WTC11 (cell line): ENCODE data around the gene ATP5IF1. TPM values are rescaled to one million over a fixed set of nuclear protein-coding genes. Genes with fewer than 3 reads are reported as not detected.

Experiments
- ATAC-seq: fragments of 200-7000 bp; cut with Tn5 transposase; 2 replicates; pipeline ENCODE4 v1.10.0; 2021; ENCODE audit warnings: mild to moderate bottlenecking, moderate library complexity
- CTCF ChIA-PET: fragments of 300-600 bp; sonication (Branson Sonifier 250); formaldehyde crosslinking; loops from one replicate; lab custom pipeline; 2021; ENCODE audit warnings: antibody characterized with exemption; lab: Charles Lee
- POLR2A ChIA-PET: fragments of 350-600 bp; sonication (Branson Sonifier 250); formaldehyde crosslinking; loops from one replicate; lab custom pipeline; 2021; ENCODE audit warnings: antibody characterized with exemption; lab: Charles Lee
- DNase-seq: peaks from one replicate; pipeline ENCODE4 v3.0.0; 2021; ENCODE audit warnings: low spot score
- H3K27ac Mint-ChIP-seq: 2 replicates; pipeline ENCODE4 v1.8.0; 2021; ENCODE audit warnings: mixed read lengths
- H3K27me3 Mint-ChIP-seq: 2 replicates; pipeline ENCODE4 v1.8.0; 2021; ENCODE audit warnings: low read depth, mild to moderate bottlenecking, moderate library complexity, mixed read lengths
- H3K36me3 Mint-ChIP-seq: 2 replicates; pipeline ENCODE4 v1.8.0; 2021; ENCODE audit warnings: mixed read lengths
- H3K4me1 Mint-ChIP-seq: 2 replicates; pipeline ENCODE4 v1.8.0; 2022; ENCODE audit warnings: mixed read lengths
- H3K4me3 Mint-ChIP-seq: 2 replicates; pipeline ENCODE4 v1.8.0; 2021; ENCODE audit warnings: mild to moderate bottlenecking, moderate library complexity, mixed read lengths
- H3K9me3 Mint-ChIP-seq: 2 replicates; pipeline ENCODE4 v1.8.0; 2021; ENCODE audit warnings: mixed read lengths
- CREM ChIP-seq: sonication (generic); formaldehyde crosslinking; IDR thresholded peaks from 2 replicates; pipeline ENCODE4 v1.8.1; 2022; ENCODE audit warnings: mild to moderate bottlenecking, missing genetic modification reagents, moderate library complexity
- FOXP4 ChIP-seq: sonication (generic); formaldehyde crosslinking; IDR thresholded peaks from 2 replicates; pipeline ENCODE4 v1.8.0; 2022; ENCODE audit warnings: mild to moderate bottlenecking, missing genetic modification reagents
- KAT7 ChIP-seq: sonication (generic); formaldehyde crosslinking; IDR thresholded peaks from 2 replicates; pipeline ENCODE4 v1.8.1; 2023; ENCODE audit warnings: missing genetic modification reagents, mild to moderate bottlenecking, borderline replicate concordance
- MAX ChIP-seq: sonication (generic); formaldehyde crosslinking; IDR thresholded peaks from 2 replicates; pipeline ENCODE4 v1.8.0; 2022; ENCODE audit warnings: mild to moderate bottlenecking, missing genetic modification reagents
- NR2C2 ChIP-seq: sonication (generic); formaldehyde crosslinking; IDR thresholded peaks from 2 replicates; pipeline ENCODE4 v1.8.0; 2022; ENCODE audit warnings: mild to moderate bottlenecking, missing genetic modification reagents
- OVOL2 ChIP-seq: fragments of 250-450 bp; sonication (Bioruptor Pico); IDR thresholded peaks from 2 replicates; pipeline ENCODE4 v1.9.0; 2021; ENCODE audit warnings: mild to moderate bottlenecking, borderline replicate concordance
- PRDM15 ChIP-seq: sonication (generic); formaldehyde crosslinking; IDR thresholded peaks from 2 replicates; pipeline ENCODE4 v1.8.0; 2022; ENCODE audit warnings: missing genetic modification reagents
- SMAD4 ChIP-seq: sonication (generic); formaldehyde crosslinking; IDR thresholded peaks from 2 replicates; pipeline ENCODE4 v1.8.0; 2022; ENCODE audit warnings: mild to moderate bottlenecking, missing genetic modification reagents
- TCF7 ChIP-seq: sonication (generic); formaldehyde crosslinking; IDR thresholded peaks from 2 replicates; pipeline ENCODE4 v1.8.0; 2022; ENCODE audit warnings: mild to moderate bottlenecking, low read depth, missing genetic modification reagents, moderate library complexity
- ZNF138 ChIP-seq: sonication (generic); formaldehyde crosslinking; conservative IDR thresholded peaks from 2 replicates; pipeline ENCODE4 v1.8.1; 2022; ENCODE audit warnings: mild to moderate bottlenecking, moderate library complexity, missing genetic modification reagents
- ZNF281 ChIP-seq: sonication (generic); formaldehyde crosslinking; IDR thresholded peaks from 2 replicates; pipeline ENCODE4 v1.8.0; 2023; ENCODE audit warnings: mild to moderate bottlenecking, missing genetic modification reagents
- total RNA-seq: library from RNA; stranded (reverse); gene quantifications from 3 replicates; pipeline ENCODE4 v1.2.3, GENCODE V29; 2021

Gene ATP5IF1
- total RNA-seq, 1 experiment from 2014 or later: 201 TPM

GRCh38 chr1:28280501-28280900, 44.6 kb downstream of the ATP5IF1 start:
- ATAC-seq: no peak
- H3K4me3 Mint-ChIP-seq: no peak overlapping the region
- ChIA-PET POLR2A (interaction anchor here (1.4 kb wide), 1 partner anchor 16 kb away, joined by 4 read pairs; no protein-coding TSS in a partner anchor), CTCF (interaction anchor here (1.0 kb wide), 1 partner anchor 32 kb away, joined by 4 read pairs; no protein-coding TSS in a partner anchor)
- no peak overlapping the region for H3K27ac Mint-ChIP-seq
- no peak for DNase-seq
- H3K36me3 Mint-ChIP-seq: peaks cover 42% of the 10 kb centered on the region
- H3K4me1 Mint-ChIP-seq: no peaks in the 10 kb centered on the region
- H3K27me3 Mint-ChIP-seq: no peaks in the 10 kb centered on the region
- H3K9me3 Mint-ChIP-seq: no peaks in the 10 kb centered on the region
- TF ChIP-seq NR2C2 (CRISPR knock-in tag): no peak
- 0 out of 2 replicates have a peak, but pooled peaks have one; percentile 53 for TF ChIP-seq TCF7

- POLR2A ChIA-PET: interaction anchor here (0.6 to 1.4 kb wide), 3 partner anchors 17 to 40 kb away, joined by 4 to 6 read pairs (median 4); no protein-coding TSS in a partner anchor
- Mint-ChIP-seq H3K27me3 (no peaks in the 10 kb centered on the region), H3K36me3 (peaks cover 42% of the 10 kb centered on the region), H3K27ac (no peak overlapping the region), H3K4me1 (no peaks in the 10 kb centered on the region), H3K9me3 (no peaks in the 10 kb centered on the region), H3K4me3 (no peak overlapping the region)
- DNase-seq (no peak), ATAC-seq (no peak)
- CTCF ChIA-PET: interaction anchor here (1.0 kb wide), 1 partner anchor 32 kb away, joined by 4 read pairs; no protein-coding TSS in a partner anchor
- TF ChIP-seq PRDM15 (CRISPR knock-in tag) (no peak), OVOL2 (CRISPR knock-in tag) (no peak), CREM (CRISPR knock-in tag) (no peak), KAT7 (CRISPR knock-in tag) (no peak), SMAD4 (CRISPR knock-in tag) (no peak), NR2C2 (CRISPR knock-in tag) (no peak), ZNF281 (CRISPR knock-in tag) (no peak)
These were observed 45.1 kb downstream of the ATP5IF1 start for GRCh38 chr1:28280977-28281381.

- Mint-ChIP-seq H3K9me3 (no peaks in the 10 kb centered on the region), H3K36me3 (peaks cover 42% of the 10 kb centered on the region), H3K4me1 (no peaks in the 10 kb centered on the region), H3K27me3 (no peaks in the 10 kb centered on the region), H3K4me3 (no peak overlapping the region), H3K27ac (no peak overlapping the region)
- ChIA-PET POLR2A (interaction anchor here (0.6 to 1.4 kb wide), 3 partner anchors 18 to 39 kb away, joined by 4 to 6 read pairs (median 4); no protein-coding TSS in a partner anchor), CTCF (no interaction called here)
- DNase-seq (no peak), ATAC-seq (no peak)
- TF ChIP-seq TCF7 (peak; percentile 30; the same call in 1 of the 2 replicates), ZNF138 (CRISPR knock-in tag) (no peak), MAX (CRISPR knock-in tag) (no peak), NR2C2 (CRISPR knock-in tag) (no peak), FOXP4 (CRISPR knock-in tag) (no peak)
These were observed 45.9 kb downstream of the ATP5IF1 start for GRCh38 chr1:28281608-28282425.
